ENCODE measurements around the gene THBS2. TPM values are rescaled to one million over a fixed set of nuclear protein-coding genes. Genes with fewer than 3 reads are reported as not detected.

The THBS2 gene
- total RNA-seq, 1 donor from 2014 or later: 709 TPM

DNA sequence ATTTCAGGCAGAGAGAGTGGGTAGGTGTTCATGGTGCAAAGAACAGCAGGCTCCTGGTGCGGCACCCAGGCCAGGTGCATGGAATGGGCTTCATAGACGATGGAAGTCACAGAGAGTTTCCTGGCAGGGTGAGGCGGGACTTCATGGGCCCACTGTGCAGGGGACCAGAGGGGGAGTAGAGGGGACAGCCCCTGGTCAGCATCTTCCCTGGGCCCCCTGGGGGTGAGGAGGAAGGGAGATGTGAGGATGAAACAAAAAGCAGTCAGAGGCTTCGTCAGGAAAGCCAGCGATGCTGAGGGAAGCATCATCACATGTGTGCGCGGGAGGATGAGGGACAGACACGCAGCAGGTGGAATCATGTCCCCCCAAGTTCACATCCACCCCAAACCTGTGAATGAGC lies 2.4 kb upstream of the THBS2 start:
- no peaks in the 10 kb centered on the region for H3K36me3 ChIP-seq
- H3K27ac ChIP-seq: no peak overlapping the region
- TF ChIP-seq, protein P1, sequence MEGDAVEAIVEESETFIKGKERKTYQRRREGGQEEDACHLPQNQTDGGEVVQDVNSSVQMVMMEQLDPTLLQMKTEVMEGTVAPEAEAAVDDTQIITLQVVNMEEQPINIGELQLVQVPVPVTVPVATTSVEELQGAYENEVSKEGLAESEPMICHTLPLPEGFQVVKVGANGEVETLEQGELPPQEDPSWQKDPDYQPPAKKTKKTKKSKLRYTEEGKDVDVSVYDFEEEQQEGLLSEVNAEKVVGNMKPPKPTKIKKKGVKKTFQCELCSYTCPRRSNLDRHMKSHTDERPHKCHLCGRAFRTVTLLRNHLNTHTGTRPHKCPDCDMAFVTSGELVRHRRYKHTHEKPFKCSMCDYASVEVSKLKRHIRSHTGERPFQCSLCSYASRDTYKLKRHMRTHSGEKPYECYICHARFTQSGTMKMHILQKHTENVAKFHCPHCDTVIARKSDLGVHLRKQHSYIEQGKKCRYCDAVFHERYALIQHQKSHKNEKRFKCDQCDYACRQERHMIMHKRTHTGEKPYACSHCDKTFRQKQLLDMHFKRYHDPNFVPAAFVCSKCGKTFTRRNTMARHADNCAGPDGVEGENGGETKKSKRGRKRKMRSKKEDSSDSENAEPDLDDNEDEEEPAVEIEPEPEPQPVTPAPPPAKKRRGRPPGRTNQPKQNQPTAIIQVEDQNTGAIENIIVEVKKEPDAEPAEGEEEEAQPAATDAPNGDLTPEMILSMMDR (IDR thresholded peaks at IDR 0.05): no peak
- intact Hi-C loops (cut with DNase I): loop anchor here (10.0 kb wide), 1 partner anchor 361 kb away; no protein-coding TSS in a partner anchor
- H3K9me3 ChIP-seq: no peaks in the 10 kb centered on the region
- H3K4me1 ChIP-seq: peaks cover 0 to 6% of the 10 kb centered on the region in 2 donors
- H3K4me3 ChIP-seq: no peak overlapping the region
- no peak for DNase-seq (ENCODE audit: low spot score in 2 of 2)
- H3K27me3 ChIP-seq: no peaks in the 10 kb centered on the region

DNA sequence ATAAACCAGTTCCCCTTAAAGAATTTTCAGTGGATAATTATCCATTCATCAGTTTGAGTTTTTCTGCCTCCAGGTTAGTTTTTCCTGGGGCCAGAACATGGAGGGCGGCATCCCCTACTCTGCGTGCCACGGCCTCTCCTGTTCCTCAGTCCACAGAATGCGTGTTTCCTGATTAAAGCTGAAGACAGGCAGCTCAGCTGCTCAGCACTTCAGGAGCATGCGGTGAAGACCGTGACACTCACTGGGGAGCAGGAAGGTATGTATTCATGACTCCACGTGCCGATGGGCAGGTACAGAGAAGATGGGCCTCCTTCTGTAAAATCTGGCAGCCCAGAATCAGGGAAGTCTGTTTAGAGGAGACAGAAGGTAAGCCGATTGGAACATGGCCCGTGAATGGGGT lies 2.0 kb upstream of the THBS2 start:
- Histone ChIP-seq H3K27ac (no peak overlapping the region), H3K4me3 (no peak overlapping the region), H3K27me3 (no peaks in the 10 kb centered on the region), H3K9me3 (no peaks in the 10 kb centered on the region), H3K4me1 (peaks cover 0 to 6% of the 10 kb centered on the region in 2 donors), H3K36me3 (no peaks in the 10 kb centered on the region)
- intact Hi-C loops (cut with DNase I): loop anchor here (2.0 to 10.0 kb wide), 3 partner anchors 197 to 361 kb away; no protein-coding TSS in a partner anchor
- no peak for DNase-seq (ENCODE audit: low spot score in 2 of 2)
- TF ChIP-seq, protein P1 (IDR thresholded peaks at IDR 0.05): no peak

DNA sequence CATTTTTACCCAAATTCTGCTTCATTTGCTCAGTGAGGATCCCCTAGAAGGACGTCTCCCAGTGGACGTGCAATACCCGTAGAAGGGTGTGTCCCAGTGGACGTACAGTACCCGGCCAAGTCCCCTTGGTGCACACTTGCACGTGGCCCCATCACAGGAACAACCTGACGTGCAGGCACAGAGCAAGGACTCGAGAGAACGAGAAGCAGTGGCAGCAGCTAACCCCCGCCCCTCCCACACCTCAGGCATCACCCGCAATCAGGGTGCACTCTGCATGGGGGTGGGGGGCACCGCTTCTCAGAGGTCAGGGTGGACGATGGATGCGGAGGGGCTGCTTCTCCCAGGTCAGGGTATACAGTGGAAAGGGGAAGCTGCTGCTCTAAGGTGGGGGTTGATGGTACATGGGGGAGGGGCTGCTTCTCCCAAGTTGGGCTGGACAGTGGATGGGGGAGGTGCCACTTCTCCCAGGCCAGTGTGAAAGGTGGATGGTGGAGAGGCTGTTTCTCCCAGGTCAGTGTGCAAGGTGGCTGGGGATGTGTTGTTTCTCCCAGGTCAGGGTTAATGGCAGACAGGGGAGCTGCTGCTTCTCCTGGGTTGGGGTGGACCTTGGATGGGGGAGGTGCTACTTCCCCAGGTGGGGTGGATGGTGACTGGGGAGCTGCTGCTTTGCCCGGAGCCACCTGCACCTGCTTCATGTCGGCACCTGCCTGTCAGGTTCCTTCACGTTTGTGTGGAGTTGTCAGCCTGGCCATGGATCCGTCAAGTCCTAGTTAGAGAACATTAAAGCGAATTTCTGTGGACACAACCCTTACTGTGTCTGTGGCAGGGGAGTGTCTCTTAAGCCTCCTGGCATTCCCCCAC lies 1.0 kb upstream of the THBS2 start:
- peak overlapping the region; percentile 63 to 71 for H3K27ac ChIP-seq
- TF ChIP-seq, protein P1 (IDR thresholded peaks at IDR 0.05): no peak
- H3K4me1 ChIP-seq: peaks cover 0 to 10% of the 10 kb centered on the region in 2 donors
- H3K36me3 ChIP-seq: peaks cover 0 to under 1% of the 10 kb centered on the region in 2 donors
- intact Hi-C loops (cut with DNase I): loop anchor here (2.0 to 10.0 kb wide), 8 partner anchors 42 to 360 kb away; no protein-coding TSS in a partner anchor
- H3K27me3 ChIP-seq: no peaks in the 10 kb centered on the region
- H3K4me3 ChIP-seq: peak overlapping the region; percentile 32 to 82
- H3K9me3 ChIP-seq: no peaks in the 10 kb centered on the region
- no peak for DNase-seq (ENCODE audit: low spot score in 2 of 2)

DNA sequence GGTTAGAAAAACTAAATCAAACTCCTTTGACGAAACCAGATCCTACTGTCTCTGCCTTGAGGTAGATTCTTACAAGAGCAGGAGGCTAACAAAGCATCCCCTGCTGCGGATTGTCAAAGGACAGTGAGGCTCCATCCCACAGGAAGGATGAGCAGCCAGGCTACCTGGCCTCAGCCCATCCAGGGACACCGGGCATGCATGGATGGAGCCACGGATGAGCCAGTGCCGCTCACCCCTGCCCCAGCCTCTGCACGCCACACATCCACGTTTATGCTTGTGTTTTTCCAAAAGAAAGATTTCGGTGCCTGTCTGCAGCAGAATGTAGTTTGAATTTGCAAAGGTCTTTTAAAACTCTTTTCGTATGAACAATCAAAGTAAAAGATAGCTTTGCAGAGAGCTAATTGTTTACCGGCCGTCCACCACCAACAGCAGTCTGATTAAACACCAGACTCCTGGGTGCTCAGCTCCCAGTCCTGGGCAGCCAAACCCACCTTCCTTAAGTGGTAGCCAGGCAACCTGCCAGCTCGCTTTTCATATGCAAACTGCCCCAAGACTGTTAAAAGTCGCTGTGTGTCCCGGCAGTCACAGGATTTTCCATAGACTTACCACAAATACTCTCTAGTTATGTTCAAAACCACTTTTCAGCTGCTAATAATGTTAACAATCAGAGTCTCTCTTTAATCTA lies 999 bp downstream of the THBS2 start:
- no peak for DNase-seq (ENCODE audit: low spot score in 2 of 2)
- TF ChIP-seq, protein P1 (IDR thresholded peaks at IDR 0.05): no peak
- Histone ChIP-seq H3K9me3 (no peaks in the 10 kb centered on the region), H3K4me1 (peaks cover 0 to 14% of the 10 kb centered on the region in 2 donors), H3K27ac (peak overlapping the region; percentile 63 to 71), H3K4me3 (peak overlapping the region; percentile 32 to 82), H3K36me3 (peaks cover 18 to 21% of the 10 kb centered on the region in 2 donors), H3K27me3 (no peaks in the 10 kb centered on the region)
- intact Hi-C loops (cut with DNase I): loop anchor here (5.0 to 10.0 kb wide), 6 partner anchors 40 to 358 kb away; no protein-coding TSS in a partner anchor

DNA sequence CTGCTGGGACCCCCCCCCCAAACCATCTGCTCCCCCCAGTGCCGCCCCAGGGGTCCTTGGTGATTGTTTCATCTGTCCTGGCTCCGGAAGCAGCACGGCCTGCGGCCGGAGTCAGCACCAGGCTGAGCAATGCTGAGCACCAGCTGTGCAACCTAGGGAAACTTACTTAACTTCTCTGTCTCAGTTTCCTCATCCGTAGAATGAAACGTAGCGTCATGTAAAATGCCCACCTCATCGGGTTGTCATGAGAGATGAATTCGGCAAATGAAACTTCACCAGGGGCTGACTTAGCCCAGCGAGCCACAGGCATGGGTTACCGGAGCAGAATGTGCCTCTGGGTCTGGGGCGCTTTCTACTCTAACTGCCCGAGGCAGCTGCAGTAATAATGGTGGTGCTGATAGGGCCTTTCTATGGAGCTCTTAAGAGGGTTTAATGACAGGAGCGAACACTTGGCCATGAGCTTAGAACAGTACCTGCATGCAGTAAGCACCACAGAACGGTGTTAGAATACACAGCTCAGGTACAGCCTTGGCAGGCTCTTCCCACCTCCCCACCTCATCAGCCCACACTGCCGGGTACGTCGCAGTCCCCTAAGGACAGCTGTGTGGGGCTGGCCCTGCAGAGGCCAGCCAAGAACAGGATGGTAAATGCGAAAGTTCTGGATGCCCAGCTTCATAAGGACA lies 1.7 kb downstream of the THBS2 start:
- Histone ChIP-seq H3K36me3 (peaks cover 25 to 27% of the 10 kb centered on the region in 2 donors), H3K4me1 (peaks cover 0 to 16% of the 10 kb centered on the region in 2 donors), H3K27ac (peak overlapping the region; percentile 63 to 71), H3K4me3 (peak overlapping the region; percentile 32 to 82), H3K27me3 (no peaks in the 10 kb centered on the region), H3K9me3 (no peaks in the 10 kb centered on the region)
- peak in 1 of 2 donors; percentile 59 for DNase-seq (ENCODE audit: low spot score in 2 of 2)
- intact Hi-C loops (cut with DNase I): loop anchor here (5.0 to 10.0 kb wide), 6 partner anchors 40 to 357 kb away; no protein-coding TSS in a partner anchor
- TF ChIP-seq, protein P1 (IDR thresholded peaks at IDR 0.05): no peak
